Stomach (tissue), 9 donors: ENCODE data around the gene ANKRD30B. TPM values are rescaled to one million over a fixed set of nuclear protein-coding genes. Genes with fewer than 3 reads are reported as not detected.
"Not testable (repeated sequence)": the region's sequence is repeated elsewhere in the genome, so short reads cannot be mapped to it uniquely, and the experiment has no call there.

Experiments
- DNase-seq, 2 donors: peaks; one replicate each; pipeline versions ENCODE4 v3.0.0 to v3.0.0-alpha.2; 2013 to 2019
- H3K27ac ChIP-seq, 5 donors: fragments of 200-600 bp in 4 of 5; sonication (generic) in 4 of 5; one replicate each; pipeline ENCODE4 v1.5.1; 2013 to 2019; ENCODE audit warnings: mild to moderate bottlenecking in 1 of 5, moderate library complexity in 1 of 5
- H3K27me3 ChIP-seq, 3 donors: fragments of 200-600 bp; sonication (generic); one replicate each; pipeline ENCODE4 v1.5.1; 2017 to 2019; ENCODE audit warnings: mixed run types in 1 of 3
- H3K36me3 ChIP-seq, 4 donors: fragments of 200-600 bp; sonication (generic); 1 replicate in 3 of 4; 2 replicates in 1 of 4; pipeline ENCODE4 v1.5.1; 2016 to 2019
- H3K4me1 ChIP-seq, 4 donors: fragments of 200-600 bp; sonication (generic); one replicate each; pipeline ENCODE4 v1.5.1; 2016 to 2019
- H3K4me3 ChIP-seq, 4 donors: fragments of 200-600 bp; sonication (generic) in 3 of 4; one replicate each; pipeline ENCODE4 v1.5.1; 2016 to 2019; ENCODE audit warnings: mild to moderate bottlenecking in 1 of 4
- H3K9me3 ChIP-seq, 4 donors: fragments of 200-600 bp; sonication (generic); one replicate each; pipeline ENCODE4 v1.5.1; 2016 to 2019
- CTCF ChIP-seq, 7 experiments: fragments of 450-650 bp in 4 of 7; fragments of 200-600 bp in 3 of 7; sonication (generic) in 3 of 7; IDR thresholded peaks; one replicate each; pipeline ENCODE4 v1.5.1; 2016 to 2019; ENCODE audit warnings: antibody characterized with exemption in 7 of 7, control low read depth in 2 of 7, mild to moderate bottlenecking in 1 of 7
- EP300 ChIP-seq: sonication (generic); formaldehyde crosslinking; IDR thresholded peaks from one replicate; pipeline ENCODE4 v1.6.1; 2017; ENCODE audit warnings: antibody characterized with exemption
- POLR2A ChIP-seq, 4 donors: fragments of 450-650 bp; IDR thresholded peaks; one replicate each; pipeline ENCODE4 v1.6.1; 2016; ENCODE audit warnings: antibody characterized with exemption in 4 of 4, control low read depth in 2 of 4, mild to moderate bottlenecking in 1 of 4, moderate library complexity in 1 of 4
- POLR2AphosphoS5 ChIP-seq, 3 donors: sonication (generic); formaldehyde crosslinking; IDR thresholded peaks; one replicate each; pipeline ENCODE4 v1.6.1; 2016; ENCODE audit warnings: antibody characterized with exemption in 3 of 3
- WGBS, 5 donors: extraction: QIAGEN DNeasy Blood & Tissue Kit in 3 of 5; methylation state at CpG; one replicate each; pipeline versions ENCODE4 v1.1.5 to v1.1.7; 2013 to 2018; 5-methylcytosine and 5-hydroxymethylcytosine counted together
- intact Hi-C: fragments of 100-400 bp; cut with DNase I; formaldehyde crosslinking; loops from one replicate; pipeline ENCODE4 v1.15.1; 2023; ENCODE audit warnings: low total_unique reads
- polyA plus RNA-seq, 3 donors: library from polyadenylated mRNA; stranded (reverse); fragments of 200-250 nt; gene quantifications; one replicate each; pipeline ENCODE4 v1.2.3, GENCODE V29; 2013
- total RNA-seq, 5 donors: library from RNA; depleted of rRNA; stranded (reverse); fragments of >200 nt; gene quantifications; one replicate each; pipeline versions ENCODE4 v1.1.0 to v1.2.3, GENCODE V29; 2014 to 2016
- donor health status: healthy with polysubstance abuse.
- donor health status: Bipolar disorder and iron deficiency.
- donor health status: healthy.

The ANKRD30B gene
- total and polyA plus RNA-seq, 8 donors: 0.10 to 0.29 (median 0.18) TPM; not detected in 5

- H3K36me3 ChIP-seq: no peaks in the 10 kb centered on the region
- WGBS, 5 donors: 38 to 57% (median 49%) methylated on average over 11 to 15 of the region's 15 CpGs
- TF ChIP-seq POLR2AphosphoS5 (IDR thresholded peaks at IDR 0.05) (no peak), CTCF (IDR thresholded peaks at IDR 0.05) (no peak), POLR2A (IDR thresholded peaks at IDR 0.05) (no peak), EP300 (no peak)
- peaks cover 0 to 15% (median 0%) of the 10 kb centered on the region in 3 donors for H3K27me3 ChIP-seq
- peak overlapping the region in 2 of 4 donors; percentile 12 to 32 for H3K4me3 ChIP-seq
- intact Hi-C loops: no loop called here
- H3K4me1 ChIP-seq: peaks cover 0 to 11% (median 4%) of the 10 kb centered on the region in 4 donors
- peaks cover 0 to 14% (median 13%) of the 10 kb centered on the region in 4 donors for H3K9me3 ChIP-seq
- no peak for DNase-seq
- no peak overlapping the region for H3K27ac ChIP-seq
Observed at GRCh38 chr18:14748496-14748895, 524 bp downstream of the ANKRD30B start.

GRCh38 chr18:14763566-14763965 is 15.6 kb downstream of the ANKRD30B start:
- H3K36me3 ChIP-seq, intact Hi-C loops, H3K4me1 ChIP-seq, DNase-seq, H3K4me3 ChIP-seq, H3K27ac ChIP-seq, H3K27me3 ChIP-seq, H3K9me3 ChIP-seq: not testable (repeated sequence)
- 83 to 86% (median 85%) methylated on average over 5 of the region's 5 CpGs for WGBS, 5 donors

GRCh38 chr18:14767474-14767873 is 19.5 kb downstream of the ANKRD30B start:
- no peak for DNase-seq
- H3K27me3 ChIP-seq: no peaks in the 10 kb centered on the region
- no peaks in the 10 kb centered on the region for H3K36me3 ChIP-seq
- H3K27ac ChIP-seq: no peak overlapping the region
- TF ChIP-seq POLR2A (IDR thresholded peaks at IDR 0.05) (no peak), CTCF (IDR thresholded peaks at IDR 0.05) (no peak), POLR2AphosphoS5 (IDR thresholded peaks at IDR 0.05) (no peak), EP300 (no peak)
- no peaks in the 10 kb centered on the region for H3K9me3 ChIP-seq
- H3K4me3 ChIP-seq: no peak overlapping the region
- H3K4me1 ChIP-seq: no peaks in the 10 kb centered on the region
- intact Hi-C loops: no loop called here

- TF ChIP-seq CTCF (IDR thresholded peaks at IDR 0.05) (no peak), POLR2AphosphoS5 (IDR thresholded peaks at IDR 0.05) (no peak), POLR2A (IDR thresholded peaks at IDR 0.05) (no peak), EP300 (no peak)
- Histone ChIP-seq H3K27me3 (no peaks in the 10 kb centered on the region), H3K9me3 (no peaks in the 10 kb centered on the region), H3K4me1 (no peaks in the 10 kb centered on the region), H3K36me3 (no peaks in the 10 kb centered on the region), H3K4me3 (no peak overlapping the region), H3K27ac (no peak overlapping the region)
- 5 to 39% (median 18%) methylated on average over 1 of the region's 1 CpG for WGBS, 5 donors
- DNase-seq: no peak
- intact Hi-C loops: no loop called here
Observed at GRCh38 chr18:14768241-14768640, 20.3 kb downstream of the ANKRD30B start.

GRCh38 chr18:14769381-14769780 is 21.4 kb downstream of the ANKRD30B start:
- intact Hi-C loops: no loop called here
- H3K36me3 ChIP-seq: no peaks in the 10 kb centered on the region
- H3K4me1 ChIP-seq: no peaks in the 10 kb centered on the region
- 76 to 90% (median 88%) methylated on average over 2 of the region's 2 CpGs for WGBS, 5 donors
- H3K4me3 ChIP-seq: no peak overlapping the region
- no peak overlapping the region for H3K27ac ChIP-seq
- no peaks in the 10 kb centered on the region for H3K9me3 ChIP-seq
- DNase-seq: no peak
- H3K27me3 ChIP-seq: no peaks in the 10 kb centered on the region
- no peak for TF ChIP-seq POLR2AphosphoS5 (IDR thresholded peaks at IDR 0.05)
